Natural killer cell (primary cell): ENCODE data around the gene CHST2. TPM values are rescaled to one million over a fixed set of nuclear protein-coding genes. Genes with fewer than 3 reads are reported as not detected.

Experiments
- ATAC-seq, 3 donors: fragments of 150-1000 bp in 2 of 3; fragments of 200-7000 bp in 1 of 3; cut with Tn5 transposase; 1 replicate in 1 of 3; 2 replicates in 2 of 3; pipeline ENCODE4 v1.10.0; 2021; ENCODE audit warnings: mild to moderate bottlenecking in 2 of 3, moderate library complexity in 2 of 3
- DNase-seq, 2 donors: peaks; one replicate each; pipeline versions ENCODE4 v3.0.0 to v3.0.0-alpha.2; 2013 to 2021; ENCODE audit warnings: mixed read lengths in 1 of 2
- H3K27ac ChIP-seq: one replicate; pipeline ENCODE4 v1.5.1; 2013; ENCODE audit warnings: mild to moderate bottlenecking, low read length
- H3K27me3 ChIP-seq: one replicate; pipeline ENCODE4 v1.6.1; 2013; ENCODE audit warnings: low read length; ENCODE audit not compliant: control insufficient read depth, insufficient read depth
- H3K36me3 ChIP-seq: one replicate; pipeline ENCODE4 v1.6.1; 2013; ENCODE audit warnings: low read length; ENCODE audit not compliant: control insufficient read depth, insufficient read depth
- H3K4me1 ChIP-seq: one replicate; pipeline ENCODE4 v1.6.1; 2013; ENCODE audit warnings: low read length; ENCODE audit not compliant: control insufficient read depth, insufficient read depth
- H3K4me3 ChIP-seq: one replicate; pipeline ENCODE4 v1.5.1; 2013; ENCODE audit warnings: low read length
- H3K9me3 ChIP-seq: one replicate; pipeline ENCODE4 v1.6.1; 2013; ENCODE audit warnings: low read length; ENCODE audit not compliant: control insufficient read depth, insufficient read depth
- H3K27ac Mint-ChIP-seq, 2 donors: one replicate each; pipeline ENCODE4 v1.8.0; 2022; ENCODE audit warnings: mild to moderate bottlenecking in 2 of 2, mixed read lengths in 2 of 2, moderate library complexity in 1 of 2
- H3K27me3 Mint-ChIP-seq, 2 donors: one replicate each; pipeline ENCODE4 v1.8.0; 2022; ENCODE audit warnings: low read depth in 2 of 2, mixed read lengths in 2 of 2
- H3K36me3 Mint-ChIP-seq: one replicate; pipeline ENCODE4 v1.8.0; 2022; ENCODE audit warnings: mixed read lengths
- H3K4me1 Mint-ChIP-seq, 2 donors: one replicate each; pipeline ENCODE4 v1.8.0; 2022; ENCODE audit warnings: mixed read lengths in 2 of 2
- H3K4me3 Mint-ChIP-seq: one replicate; pipeline ENCODE4 v1.8.0; 2022; ENCODE audit warnings: mild to moderate bottlenecking, moderate library complexity, mixed read lengths
- H3K9me3 Mint-ChIP-seq, 2 donors: one replicate each; pipeline ENCODE4 v1.8.0; 2022; ENCODE audit warnings: mixed read lengths in 2 of 2
- WGBS: methylation state at CpG from one replicate; pipeline ENCODE4 v1.1.7; 2013; ENCODE audit warnings: missing lambda C conversion rate; ENCODE audit not compliant: insufficient coverage; 5-methylcytosine and 5-hydroxymethylcytosine counted together
- intact Hi-C: fragments of 100-400 bp; cut with micrococcal nuclease; formaldehyde crosslinking; loops from one replicate; pipeline ENCODE4 v1.14.2; 2022
- total RNA-seq, 4 donors: library from RNA; stranded (reverse); fragments of 120-200 nt in 1 of 4; gene quantifications; one replicate each; pipeline versions ENCODE4 v1.2.3 to v1.2.4, GENCODE V29; 2013 to 2022
- TF ChIP-seq, protein P1 (sequence below): fragments of 200-600 bp; IDR thresholded peaks from one replicate; pipeline ENCODE4 v1.8.0; 2022; ENCODE audit warnings: antibody characterized with exemption

Gene CHST2
- total RNA-seq, 3 donors from 2014 or later (not counting 1 experiment from before 2014, with no cell fraction given), result 74.6 to 113 (median 95.4) TPM

DNA sequence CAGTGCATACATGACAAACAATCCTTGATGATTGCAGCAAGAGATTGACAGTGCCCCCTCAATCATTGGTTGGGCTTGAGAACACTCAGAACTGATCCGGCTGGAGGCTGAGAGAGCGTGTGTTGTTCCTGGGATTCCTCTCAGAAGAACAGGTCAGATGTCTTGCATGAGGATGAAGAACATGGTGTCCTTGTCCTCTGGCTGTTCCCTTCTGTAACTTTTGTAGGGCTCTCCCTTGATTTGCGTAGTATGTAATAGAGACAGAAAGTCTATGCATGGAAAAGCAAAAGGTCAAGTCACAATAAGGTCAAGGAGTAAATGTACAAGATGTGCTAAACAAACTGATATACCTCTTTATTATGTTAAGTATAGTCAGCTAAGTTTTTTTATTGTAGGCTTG is 8.2 kb downstream of the CHST2 start:
- no peaks in the 10 kb centered on the region for H3K9me3 ChIP-seq
- Mint-ChIP-seq H3K9me3 (no peaks in the 10 kb centered on the region), H3K36me3 (peaks cover 18% of the 10 kb centered on the region), H3K4me1 (peaks cover 90 to 93% of the 10 kb centered on the region in 2 donors), H3K4me3 (no peak overlapping the region), H3K27me3 (no peaks in the 10 kb centered on the region), H3K27ac (peak overlapping the region; percentile 84 to 90)
- no peak overlapping the region for H3K4me3 ChIP-seq
- intact Hi-C loops, result loop anchor here (2.0 kb wide), 1 partner anchor 53 kb away; no protein-coding TSS in a partner anchor
- TF ChIP-seq, protein P1, sequence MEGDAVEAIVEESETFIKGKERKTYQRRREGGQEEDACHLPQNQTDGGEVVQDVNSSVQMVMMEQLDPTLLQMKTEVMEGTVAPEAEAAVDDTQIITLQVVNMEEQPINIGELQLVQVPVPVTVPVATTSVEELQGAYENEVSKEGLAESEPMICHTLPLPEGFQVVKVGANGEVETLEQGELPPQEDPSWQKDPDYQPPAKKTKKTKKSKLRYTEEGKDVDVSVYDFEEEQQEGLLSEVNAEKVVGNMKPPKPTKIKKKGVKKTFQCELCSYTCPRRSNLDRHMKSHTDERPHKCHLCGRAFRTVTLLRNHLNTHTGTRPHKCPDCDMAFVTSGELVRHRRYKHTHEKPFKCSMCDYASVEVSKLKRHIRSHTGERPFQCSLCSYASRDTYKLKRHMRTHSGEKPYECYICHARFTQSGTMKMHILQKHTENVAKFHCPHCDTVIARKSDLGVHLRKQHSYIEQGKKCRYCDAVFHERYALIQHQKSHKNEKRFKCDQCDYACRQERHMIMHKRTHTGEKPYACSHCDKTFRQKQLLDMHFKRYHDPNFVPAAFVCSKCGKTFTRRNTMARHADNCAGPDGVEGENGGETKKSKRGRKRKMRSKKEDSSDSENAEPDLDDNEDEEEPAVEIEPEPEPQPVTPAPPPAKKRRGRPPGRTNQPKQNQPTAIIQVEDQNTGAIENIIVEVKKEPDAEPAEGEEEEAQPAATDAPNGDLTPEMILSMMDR, result no peak
- H3K27ac ChIP-seq, result no peak overlapping the region
- peaks cover 2% of the 10 kb centered on the region for H3K36me3 ChIP-seq
- H3K4me1 ChIP-seq, result peaks cover 19% of the 10 kb centered on the region
- DNase-seq (no peak), ATAC-seq (no peak)
- 96% methylated on average over 3 of the region's 3 CpGs for WGBS
- H3K27me3 ChIP-seq, result no peaks in the 10 kb centered on the region

DNA sequence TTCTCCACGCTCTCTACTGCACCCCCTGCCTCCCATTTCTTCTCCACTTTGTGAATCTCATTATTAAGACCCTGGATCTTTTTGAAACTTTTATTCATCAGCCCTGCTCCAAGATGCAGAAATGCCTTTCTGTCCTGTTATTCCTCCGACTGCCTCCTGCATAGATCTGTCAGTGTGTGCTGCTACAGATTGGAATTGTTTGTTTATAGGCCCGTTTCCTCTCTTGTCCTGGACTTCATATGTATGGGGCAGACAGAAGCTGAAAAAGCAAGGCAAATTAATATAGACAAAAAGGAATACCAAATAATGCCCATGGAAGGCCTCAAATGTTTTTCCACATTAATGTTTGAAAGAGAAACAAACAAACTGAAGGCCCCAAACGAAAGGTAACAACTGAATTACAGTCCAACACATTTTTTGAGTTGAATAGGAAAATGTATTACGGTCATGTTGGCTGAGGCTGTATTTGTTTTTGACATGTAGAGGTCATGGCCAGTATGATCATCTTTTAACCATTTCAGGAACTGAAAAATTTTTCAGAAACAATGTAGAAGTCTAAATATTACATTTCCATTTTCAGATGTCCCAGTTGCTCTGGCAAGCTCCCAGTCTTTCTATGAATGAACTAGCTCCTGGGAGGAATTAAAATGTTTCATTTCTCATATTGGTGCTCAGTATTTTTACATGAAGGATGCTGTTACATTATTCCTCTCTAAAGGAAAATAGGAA is 8.8 kb downstream of the CHST2 start:
- peaks cover 18% of the 10 kb centered on the region for H3K4me1 ChIP-seq
- 81% methylated on average over 5 of the region's 5 CpGs for WGBS
- H3K27me3 ChIP-seq, result no peaks in the 10 kb centered on the region
- no peak overlapping the region for H3K27ac ChIP-seq
- intact Hi-C loops, result no loop called here
- no peak overlapping the region for H3K4me3 ChIP-seq
- H3K27me3 Mint-ChIP-seq, result no peaks in the 10 kb centered on the region
- DNase-seq, result no peak
- peaks cover 18% of the 10 kb centered on the region for H3K36me3 Mint-ChIP-seq
- TF ChIP-seq, protein P1, result no peak
- peaks cover 2% of the 10 kb centered on the region for H3K36me3 ChIP-seq
- no peaks in the 10 kb centered on the region for H3K9me3 ChIP-seq
- H3K4me1 Mint-ChIP-seq, result peaks cover 90 to 93% of the 10 kb centered on the region in 2 donors
- peak overlapping the region; percentile 40 for H3K4me3 Mint-ChIP-seq
- H3K9me3 Mint-ChIP-seq, result no peaks in the 10 kb centered on the region
- ATAC-seq, result no peak
- peak overlapping the region; percentile 84 to 90 for H3K27ac Mint-ChIP-seq

DNA sequence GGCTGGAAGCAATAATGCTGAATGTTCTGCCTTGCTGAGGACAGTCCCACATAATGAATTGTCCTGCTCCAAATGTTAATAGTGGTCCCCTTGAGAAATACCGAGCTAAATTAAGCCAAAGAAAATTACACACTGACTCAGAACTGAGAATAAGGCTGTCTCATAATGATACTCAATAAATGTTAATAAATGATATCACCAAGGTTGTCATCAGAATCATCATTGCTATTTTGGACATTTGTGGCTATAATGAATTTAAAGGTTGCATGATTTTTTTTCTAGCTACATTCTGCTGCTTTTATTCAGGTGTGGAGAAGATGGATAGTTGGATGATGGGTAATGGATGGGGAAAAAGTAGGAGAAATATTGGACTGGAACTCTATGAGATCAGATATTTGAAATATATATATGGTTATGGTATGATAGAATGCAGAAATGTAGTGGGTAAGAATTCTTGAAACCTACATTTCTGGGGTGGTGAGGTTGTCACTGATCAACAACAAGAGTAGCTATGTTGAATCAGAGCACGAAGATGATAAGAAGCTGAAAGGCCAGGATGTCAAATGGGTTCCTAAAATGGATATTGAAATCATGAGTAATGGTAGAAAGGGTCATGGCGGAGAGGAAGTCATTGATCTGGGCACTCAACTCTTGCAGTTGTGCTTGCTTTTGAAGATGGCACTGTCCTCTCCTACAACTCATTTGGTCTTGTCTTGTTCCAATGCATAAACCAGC is 12.8 kb downstream of the CHST2 start:
- H3K4me3 ChIP-seq, result no peak overlapping the region
- Mint-ChIP-seq H3K27ac (peak overlapping the region; percentile 13 to 22), H3K27me3 (no peaks in the 10 kb centered on the region), H3K9me3 (no peaks in the 10 kb centered on the region), H3K4me3 (no peak overlapping the region), H3K36me3 (peaks cover 18% of the 10 kb centered on the region), H3K4me1 (peaks cover 63 to 68% of the 10 kb centered on the region in 2 donors)
- no peak for DNase-seq
- ATAC-seq, result no peak
- peaks cover 2% of the 10 kb centered on the region for H3K36me3 ChIP-seq
- H3K27ac ChIP-seq, result no peak overlapping the region
- peaks cover 3% of the 10 kb centered on the region for H3K4me1 ChIP-seq
- 88% methylated on average over 2 of the region's 3 CpGs for WGBS
- intact Hi-C loops, result no loop called here
- H3K9me3 ChIP-seq, result no peaks in the 10 kb centered on the region
- TF ChIP-seq, protein P1, result no peak
- H3K27me3 ChIP-seq, result no peaks in the 10 kb centered on the region
